Measurements from ENCODE around the gene TP53I13.
"Not testable (repeated sequence)": the region's sequence is repeated elsewhere in the genome, so short reads cannot be mapped to it uniquely, and the experiment has no call there.

The TP53I13 gene, protein sequence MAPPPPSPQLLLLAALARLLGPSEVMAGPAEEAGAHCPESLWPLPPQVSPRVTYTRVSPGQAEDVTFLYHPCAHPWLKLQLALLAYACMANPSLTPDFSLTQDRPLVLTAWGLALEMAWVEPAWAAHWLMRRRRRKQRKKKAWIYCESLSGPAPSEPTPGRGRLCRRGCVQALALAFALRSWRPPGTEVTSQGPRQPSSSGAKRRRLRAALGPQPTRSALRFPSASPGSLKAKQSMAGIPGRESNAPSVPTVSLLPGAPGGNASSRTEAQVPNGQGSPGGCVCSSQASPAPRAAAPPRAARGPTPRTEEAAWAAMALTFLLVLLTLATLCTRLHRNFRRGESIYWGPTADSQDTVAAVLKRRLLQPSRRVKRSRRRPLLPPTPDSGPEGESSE

DNA sequence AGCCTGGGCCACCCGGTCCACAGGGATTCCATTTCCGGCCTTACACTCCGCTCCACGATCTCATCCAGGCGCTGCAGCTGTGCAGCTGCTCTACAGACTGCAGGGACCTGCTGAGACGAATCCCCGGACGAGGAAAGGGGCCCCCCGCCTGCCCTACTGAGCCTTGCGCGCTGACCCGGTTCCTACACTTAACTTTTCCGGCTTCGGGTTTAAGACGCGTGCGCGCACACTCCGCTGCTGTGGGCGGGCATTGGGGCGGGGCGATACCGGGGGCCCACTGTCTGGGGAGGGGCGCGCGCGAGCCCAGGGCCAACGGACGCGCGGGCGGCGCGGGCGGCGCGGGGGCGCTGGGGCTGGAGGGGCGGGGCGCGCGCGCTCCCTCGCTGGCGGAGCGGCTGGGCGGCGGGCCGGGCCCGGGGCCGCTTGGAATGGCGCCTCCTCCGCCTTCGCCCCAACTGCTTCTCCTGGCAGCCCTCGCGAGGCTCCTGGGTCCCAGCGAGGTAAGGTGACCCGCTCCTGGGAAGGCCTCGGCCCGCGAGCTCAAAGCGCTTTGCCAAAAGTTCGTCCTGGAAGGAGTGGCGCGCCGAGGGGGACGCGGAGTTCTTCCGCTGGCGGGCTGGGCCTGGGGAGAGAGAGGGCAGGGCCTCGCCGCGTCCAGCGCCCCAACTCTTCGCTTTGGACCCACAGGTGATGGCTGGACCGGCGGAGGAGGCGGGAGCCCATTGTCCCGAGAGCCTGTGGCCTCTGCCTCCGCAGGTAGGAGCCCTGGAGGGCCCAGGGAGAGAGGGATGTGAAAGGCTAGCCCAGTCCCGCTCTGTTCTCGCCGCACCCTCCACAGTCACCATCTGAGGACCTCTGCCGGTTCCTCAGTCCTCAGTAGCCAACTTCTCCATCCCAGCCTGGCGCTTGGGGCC, at the start of gene TP53I13:
TP53I13 (plus strand) TSS at position 371 of the 914 bp plus-strand sequence; CDS start at position 429, 58 bp downstream.
- peak; percentile 47 for DNase-seq

DNA sequence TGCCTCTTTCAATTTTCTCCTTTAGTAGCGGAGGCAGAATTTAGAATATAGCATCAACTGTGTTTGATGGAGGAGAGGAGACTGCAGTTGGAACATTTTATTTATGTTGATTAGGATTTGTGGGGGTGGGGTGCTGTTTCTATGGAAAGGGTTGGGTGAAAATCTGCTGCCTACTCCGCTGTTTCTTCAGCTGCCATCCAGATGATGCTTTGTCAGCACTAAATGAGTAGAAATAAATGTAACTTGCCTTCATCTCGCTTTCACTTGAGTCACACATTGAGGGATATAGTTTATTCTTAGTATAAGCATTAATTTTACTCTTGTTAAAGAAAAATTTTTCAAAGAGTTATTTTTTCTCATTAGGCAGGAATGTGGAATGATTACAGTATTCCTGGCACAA, 43.8 kb upstream of the TP53I13 start:
- DNase-seq: no peak

DNA sequence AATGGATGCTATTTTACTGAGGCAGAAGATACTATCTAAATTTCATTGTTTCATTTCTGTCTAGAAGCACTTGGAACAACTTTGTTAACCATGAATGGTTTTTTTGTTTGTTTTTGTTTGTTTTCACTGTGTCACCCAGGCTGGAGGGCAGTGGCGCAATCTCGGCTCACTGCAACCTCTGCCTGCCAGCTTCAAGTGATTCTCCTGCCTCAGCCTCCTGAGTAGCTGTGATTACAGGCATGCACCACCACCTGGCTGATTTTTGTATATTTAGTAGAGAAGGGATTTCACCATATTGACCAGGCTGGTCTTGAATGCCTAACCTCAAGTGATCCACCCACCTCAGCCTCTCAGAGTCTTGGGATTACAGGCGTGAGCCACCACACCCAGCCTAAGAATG, 42.2 kb upstream of the TP53I13 start:
- DNase-seq: no peak

DNA sequence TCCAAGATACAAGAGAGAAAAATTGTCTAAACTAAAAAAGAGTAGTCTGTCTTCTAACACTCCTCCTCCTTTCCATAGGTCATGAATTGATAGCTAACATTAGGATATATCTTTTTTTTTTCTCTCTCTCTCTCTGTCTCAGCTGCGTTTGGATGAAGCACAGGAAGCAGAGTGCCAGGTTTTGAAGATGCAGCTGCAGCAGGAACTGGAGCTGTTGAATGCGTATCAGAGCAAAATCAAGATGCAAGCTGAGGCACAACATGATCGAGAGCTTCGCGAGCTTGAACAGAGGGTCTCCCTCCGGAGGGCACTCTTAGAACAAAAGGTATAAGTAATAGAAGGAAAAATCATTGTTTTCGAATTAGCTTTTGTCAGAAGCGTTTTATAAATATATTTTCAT, 34.5 kb upstream of the TP53I13 start:
- DNase-seq: no peak

DNA sequence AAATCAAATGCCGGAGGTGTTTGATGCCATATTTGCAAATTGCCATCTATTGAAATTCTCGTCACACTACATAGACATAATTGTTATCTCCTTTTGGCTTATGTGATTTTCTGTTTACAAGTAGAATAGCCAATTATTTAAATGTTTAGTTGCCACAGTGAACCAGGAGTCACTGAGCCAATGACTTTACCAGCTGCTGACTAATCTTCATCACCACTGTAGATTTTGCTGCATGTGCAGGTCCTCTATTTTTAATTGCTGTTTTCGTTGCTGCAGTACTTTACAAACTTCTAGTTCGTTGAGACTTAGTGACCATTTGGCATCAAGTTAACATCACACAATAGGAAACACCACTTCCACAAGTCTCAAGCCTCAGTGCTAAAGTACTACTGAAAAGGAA, 24.4 kb upstream of the TP53I13 start:
- no peak for DNase-seq

DNA sequence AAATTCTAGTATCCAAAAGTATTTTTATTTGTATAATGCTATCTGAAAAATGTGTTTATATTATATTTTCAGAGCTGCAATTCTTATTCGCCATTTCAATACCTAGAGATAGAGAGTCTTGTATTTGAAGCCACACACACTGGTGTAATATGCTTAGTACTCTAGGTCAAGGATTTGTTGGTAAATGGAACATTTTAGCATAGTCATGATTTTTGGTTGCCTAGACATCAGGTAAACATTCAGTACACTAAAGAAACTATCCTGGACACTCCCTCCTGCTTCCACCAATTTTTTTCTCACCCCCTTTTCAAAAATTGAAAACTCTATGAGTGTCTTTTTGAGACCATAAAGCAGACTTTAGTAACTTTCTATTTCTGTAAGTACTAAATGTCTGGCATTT, 22.4 kb upstream of the TP53I13 start:
- no peak for DNase-seq

DNA sequence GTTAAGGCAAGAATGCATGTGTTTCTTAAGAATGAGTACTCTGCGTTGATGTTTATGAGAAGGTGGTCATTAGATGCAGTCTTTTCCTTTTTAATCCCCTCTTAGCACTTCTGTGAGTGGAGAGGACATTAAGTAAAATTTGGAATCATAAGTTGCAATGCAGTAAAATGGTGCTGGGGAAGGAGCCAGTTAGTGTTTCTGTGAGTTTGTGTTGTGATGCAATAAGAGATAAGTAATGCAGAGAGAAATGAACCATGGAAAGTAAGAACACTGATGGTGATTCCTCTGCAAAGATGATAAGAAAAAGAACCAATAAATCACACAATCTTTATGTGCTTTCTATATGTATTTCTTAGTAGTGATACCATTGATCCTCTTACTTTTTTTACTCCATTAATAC, 21.7 kb upstream of the TP53I13 start:
- DNase-seq: no peak

DNA sequence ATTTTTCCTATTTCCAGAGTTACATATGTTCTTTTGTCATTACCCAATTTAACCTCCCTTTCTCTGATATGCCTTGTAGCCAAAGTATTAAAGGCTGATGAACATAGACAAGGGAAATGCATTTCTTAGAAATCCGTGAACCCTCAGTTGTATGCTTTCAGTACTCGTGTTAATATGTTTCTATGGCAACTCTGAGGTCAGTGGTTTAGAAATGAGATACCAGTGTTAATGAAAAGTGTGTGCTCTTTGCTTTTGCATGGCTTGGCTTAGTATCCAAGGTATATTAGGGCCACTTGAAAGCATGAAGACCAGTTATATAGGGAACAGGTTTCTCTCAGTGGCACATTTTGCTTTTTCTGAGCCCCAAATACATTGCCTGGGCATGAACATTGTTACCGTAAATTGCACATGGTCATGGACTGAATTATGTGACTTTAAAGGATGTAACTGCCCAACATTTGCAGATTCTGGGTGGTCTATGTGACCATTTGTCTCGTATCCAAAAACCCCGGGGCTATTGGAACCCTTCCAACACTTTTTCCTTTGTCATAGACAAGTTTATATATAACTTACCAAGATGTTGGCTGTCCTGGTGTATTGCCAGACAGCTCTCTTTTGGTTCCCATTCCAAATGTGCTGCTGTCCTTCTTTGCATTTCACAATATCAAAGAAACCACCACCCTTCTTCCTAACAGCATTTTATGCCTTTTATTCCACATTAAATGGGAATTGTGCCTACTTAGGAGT, 19.2 kb upstream of the TP53I13 start:
- no peak for DNase-seq

DNA sequence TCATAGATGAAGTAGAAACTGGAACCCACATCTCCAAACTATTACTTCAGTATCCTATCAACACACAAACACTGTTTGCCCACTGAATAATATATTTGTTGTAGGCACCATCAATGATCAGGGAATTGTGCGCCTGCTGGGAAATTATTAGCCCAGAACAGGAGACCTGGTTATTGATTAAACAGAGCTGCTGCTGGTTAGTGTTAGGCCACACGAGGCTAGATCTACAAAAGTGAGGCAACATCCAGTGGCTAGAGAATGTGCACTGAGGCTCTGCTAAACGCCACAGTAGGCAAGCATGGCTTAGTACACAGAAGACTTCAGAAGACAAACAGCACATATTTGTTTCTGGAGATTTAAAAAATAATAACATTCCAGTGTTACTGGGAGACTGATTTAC, 12.7 kb upstream of the TP53I13 start:
- no peak for DNase-seq

DNA sequence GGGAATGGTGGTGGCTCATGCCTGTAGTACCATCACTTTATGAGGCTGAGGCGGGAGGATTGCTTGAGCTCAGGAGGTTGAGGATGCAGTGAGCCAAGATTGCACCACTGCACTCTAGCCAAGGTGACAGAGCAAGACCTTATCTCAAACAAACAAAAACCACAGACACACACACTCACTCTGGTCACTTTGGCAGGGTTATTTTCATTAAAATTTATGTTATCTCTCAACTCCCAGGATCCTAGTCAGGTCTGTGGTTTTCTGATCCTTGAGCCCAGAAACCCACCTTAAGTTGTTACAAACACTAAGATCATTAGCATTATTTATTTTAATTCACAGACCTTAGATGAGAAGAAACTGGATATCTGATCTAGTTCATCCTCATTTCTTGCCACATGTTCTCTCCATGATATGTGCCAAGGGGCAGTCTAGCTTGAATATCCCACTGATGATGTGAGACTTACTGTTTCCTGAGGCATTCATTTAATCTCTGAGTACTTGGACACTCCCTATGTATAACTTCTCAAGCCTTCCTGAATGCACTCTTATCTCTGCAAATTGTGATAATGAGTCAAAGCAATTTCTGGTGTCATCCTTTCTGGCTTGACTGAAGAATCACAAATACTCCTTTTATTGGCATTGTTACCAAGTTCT, 11.3 kb upstream of the TP53I13 start:
- no peak for DNase-seq

DNA sequence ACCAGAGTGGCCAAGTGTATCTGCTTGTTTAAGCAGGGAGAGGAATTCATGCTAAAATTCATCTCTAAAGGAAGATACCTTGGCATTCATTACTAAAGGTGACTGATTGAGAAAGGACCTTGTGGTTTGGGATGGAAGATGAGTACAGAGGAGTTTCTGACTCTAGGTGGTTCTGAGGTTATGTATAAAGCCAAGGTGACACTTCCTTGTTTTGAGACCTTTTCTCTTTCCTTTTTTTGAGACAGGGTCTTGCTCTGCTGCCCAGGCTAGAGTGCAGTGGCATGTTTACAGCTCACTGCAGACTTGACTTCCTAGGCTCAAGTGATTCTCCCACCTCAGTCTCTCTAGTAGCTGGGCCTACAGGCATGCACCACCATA, 10.8 kb upstream of the TP53I13 start:
- no peak for DNase-seq

DNA sequence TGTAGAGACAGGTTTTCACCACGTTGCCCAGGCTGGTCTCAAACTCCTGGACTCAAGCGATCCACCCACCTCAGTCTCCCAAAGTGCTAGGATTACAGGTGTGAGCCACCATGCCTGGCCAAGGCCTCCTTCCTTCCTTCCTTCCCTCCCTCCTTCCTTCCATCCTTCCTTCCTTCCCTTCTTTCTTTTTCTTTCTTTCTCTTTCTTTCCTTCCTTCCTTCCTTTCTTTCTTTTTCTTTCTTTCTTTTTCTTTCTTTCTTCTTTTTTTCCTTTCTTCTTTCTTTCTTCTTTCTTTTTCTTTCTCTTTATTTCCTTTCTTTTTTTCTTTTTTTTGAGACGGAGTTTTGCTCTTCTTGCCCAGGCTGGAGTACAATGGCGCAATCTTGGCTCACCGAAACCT, 10.4 kb upstream of the TP53I13 start:
- not testable (repeated sequence) for DNase-seq

DNA sequence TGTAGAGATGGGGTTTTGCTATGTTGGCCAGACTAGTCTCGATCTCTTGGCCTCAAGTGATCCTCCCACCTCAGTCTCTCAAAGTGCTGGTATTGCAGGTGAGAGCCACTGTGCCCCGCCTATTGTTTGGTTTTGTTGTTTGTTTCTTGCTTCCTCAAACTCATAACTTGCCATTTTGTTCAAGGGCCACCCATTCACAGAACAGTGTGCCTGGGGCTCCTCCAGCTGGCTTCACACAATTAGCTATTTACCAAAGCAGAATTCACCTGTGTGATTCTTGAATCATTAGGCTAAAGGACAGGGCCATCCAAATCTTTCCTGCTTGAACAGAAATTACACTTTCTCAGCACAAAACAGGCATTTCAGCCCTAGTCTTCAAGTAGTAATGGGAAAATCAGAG, 8.9 kb upstream of the TP53I13 start:
- DNase-seq: no peak

DNA sequence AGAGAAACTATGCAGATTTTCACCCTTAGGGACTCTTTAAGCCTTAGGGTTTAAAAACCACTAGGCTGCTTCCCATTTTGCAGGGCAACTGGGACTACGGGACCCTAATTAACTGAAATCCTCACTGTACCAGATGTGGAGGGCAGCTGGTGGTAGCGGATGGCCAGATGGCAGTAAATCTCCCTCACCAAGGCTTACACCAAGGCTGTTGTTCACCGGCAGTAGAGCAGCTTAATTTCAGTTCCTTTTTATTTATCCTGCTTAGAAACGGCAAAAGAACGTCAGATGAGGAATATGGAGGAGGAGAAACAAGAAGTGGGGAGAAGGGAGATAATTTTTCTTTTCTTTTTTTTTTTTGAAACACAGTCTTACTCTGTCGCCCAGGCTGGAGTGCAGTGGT, 8.2 kb upstream of the TP53I13 start:
- DNase-seq: no peak

DNA sequence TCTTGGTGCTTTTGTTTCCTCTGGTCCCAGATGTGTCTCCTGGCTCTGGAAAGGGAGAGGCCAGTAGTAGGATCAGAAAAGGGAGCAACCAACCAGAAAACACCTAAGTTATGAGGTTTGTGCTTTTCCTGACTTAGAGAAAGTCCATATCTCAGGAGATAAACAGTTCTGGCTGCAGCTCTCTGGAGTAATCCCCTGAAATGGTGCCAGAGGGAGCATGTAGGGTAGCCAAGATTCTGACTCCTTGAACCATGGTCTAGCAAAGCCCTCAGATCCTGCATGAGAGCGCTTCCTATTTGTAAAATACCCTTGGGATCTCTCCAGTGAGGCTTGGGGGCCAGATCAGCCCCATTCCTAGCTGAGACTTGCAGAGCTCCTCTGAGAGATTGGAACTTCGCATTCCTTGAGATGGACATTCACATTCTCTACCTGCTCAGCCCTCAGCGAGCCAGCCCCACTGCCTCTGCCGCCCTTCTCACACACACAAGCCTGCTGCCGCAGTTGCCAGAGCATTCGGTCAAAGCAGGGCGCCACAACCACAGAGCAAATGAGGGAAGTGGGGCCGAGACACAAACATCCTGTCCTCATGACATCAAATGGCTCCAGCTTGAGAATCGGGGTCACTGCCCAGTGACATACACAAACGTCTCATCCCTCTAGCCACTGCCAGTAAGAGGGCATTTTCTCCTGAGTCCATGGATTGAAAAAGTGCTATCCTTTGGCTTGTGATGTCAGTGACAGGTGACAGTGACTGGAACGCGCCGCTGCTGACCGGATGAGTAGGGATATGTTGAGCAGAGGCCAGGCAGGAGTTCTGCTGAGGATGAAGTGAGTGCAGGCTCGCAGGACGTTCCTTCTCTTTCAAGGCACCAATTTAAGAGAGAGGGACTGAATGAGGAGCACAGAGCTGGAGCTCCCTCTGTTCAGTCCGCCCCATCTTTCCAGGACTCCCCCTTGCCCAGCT, 6.7 kb upstream of the TP53I13 start:
- DNase-seq: no peak

DNA sequence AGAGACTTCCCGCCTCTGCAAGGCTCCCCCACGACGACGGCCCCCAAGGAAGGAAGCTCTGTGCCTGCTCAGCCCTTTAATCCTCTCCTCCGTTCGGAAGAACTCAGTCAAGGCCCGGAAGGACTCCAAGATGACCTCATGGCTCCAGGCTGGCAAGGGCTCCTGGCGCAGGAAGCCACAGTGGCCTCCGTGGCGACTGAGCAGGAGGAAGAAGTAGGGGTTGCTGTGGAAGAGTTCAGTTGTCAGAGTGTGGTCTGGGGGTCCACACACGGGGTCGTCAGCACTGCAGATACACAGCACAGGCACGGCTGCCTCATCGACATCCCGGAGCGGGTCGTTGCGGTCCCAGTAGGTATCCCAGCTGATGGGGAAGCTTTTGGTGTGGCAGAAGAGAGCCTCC, 5.9 kb upstream of the TP53I13 start:
- DNase-seq: no peak

DNA sequence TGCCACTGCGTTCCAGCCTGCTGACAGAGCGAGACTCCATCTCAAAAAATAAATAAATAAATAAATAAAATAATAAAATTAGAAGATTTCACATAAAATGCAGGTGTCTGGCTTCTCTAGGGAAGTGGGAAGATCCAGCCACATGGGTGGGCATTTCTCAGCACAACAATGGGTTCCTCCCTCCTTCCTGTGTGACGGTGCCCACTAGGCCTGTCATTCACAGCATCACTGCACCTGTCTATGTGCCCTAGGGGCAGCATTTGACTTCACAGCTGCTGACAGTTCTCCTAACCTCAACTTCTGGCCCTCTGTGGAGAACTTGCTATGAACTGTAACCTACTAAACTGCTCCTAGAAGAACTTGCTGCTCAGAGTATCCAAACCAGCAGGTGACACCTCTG, 4.7 kb upstream of the TP53I13 start:
- DNase-seq: no peak

DNA sequence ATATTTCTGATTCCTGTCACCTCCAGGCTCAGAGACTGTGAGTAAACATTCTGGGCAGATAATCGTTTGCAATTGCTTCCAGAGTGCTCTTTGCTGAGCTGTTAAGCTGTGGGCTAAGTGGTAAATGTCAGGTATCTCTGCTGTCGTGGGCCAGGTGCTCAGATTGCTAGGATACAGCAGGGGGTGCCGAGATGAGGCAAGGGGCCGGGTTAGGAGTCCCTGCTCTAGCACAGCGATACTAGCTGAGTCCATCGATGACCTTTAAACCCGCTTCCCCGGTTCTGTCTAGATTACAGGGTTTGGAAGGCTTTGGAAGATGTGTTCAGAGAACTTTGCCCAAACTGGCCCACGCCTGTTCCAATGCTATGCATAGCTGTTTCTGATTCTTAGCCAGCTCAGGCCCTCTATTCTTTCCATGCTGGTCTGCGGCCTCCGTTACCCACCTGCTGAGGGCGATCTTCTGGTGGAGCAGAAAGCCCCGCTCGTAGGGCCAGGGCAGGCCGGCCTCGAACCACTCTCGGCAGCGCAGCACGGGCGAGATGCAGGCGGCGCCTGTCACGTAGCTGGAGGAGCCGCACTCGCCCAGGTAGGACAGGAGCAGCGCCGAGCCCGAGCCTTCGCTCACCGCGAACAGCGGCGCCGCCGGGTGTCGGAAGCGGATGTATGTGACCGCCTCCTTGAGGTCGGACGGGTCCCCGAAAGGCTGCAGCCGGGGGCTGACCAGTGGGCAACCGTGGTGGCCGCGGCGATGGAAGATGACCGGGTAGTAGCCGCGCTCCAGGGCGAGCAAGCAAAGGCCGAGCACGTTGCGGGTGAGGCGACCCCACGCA, 2.6 kb upstream of the TP53I13 start:
- DNase-seq: no peak

DNA sequence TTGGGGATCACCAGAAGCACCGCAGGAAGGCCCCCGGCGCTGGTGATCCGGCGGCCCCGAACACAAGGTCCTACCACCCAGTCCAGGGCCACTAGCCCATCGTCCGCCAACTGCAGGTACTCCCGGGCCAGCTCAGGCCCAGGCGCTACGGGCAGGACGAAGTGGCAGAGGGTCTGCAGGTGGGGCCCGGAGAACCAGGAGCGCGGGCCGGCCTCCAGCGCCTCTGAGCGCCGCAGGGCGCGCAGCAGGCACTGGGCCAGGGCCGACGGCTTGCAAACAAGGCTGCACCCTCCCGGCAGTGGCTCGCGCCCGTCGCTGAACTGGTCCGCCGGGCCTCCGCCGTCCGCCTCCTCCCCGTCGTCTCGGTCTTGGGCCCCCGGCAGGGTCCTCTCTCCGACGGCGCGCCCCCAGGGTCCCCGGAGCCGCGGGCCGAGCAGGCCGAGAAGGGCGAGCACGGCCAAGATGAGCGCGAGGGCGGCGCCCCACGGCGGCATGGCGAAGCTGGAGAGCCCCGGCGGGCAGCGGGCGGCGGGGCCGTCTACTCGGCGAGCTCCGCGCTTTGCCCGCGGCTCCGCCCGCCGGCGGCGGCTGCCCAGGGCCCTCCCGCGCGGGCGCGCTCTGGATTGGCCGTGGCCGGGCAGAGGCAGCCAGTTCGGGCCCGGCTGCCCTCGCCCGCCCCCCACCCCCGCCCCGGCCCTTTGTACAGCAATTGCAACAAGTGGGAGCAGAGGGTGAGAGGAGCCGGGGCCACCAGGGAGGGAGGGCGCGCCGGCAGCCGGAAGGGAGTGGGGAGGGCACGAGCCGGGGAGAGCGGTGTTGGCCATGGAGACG, 1.8 kb upstream of the TP53I13 start, which contains the start of gene ABHD15:
ABHD15 (minus strand) TSS at position 565 of the 831 bp plus-strand sequence; CDS start at position 494, 71 bp downstream.
- peak; percentile 9 for DNase-seq

DNA sequence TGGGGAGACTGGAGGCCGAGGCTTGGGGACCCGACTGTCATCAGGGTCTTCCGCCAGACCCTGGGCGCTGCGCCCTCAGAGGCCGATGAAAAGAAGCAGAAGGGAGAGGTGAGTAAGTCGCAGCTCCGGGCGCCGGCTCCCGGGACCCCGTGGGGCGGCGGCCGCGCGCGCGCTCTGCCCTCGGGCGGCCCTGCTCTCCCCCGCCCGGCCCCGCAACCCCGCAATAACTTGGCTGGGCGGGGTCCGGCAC, 1.3 kb upstream of the TP53I13 start:
- DNase-seq: no peak
